Glutamatergic neuron (in vitro differentiated cells): ENCODE results near the gene LDLR. TPM values are rescaled to one million over a fixed set of nuclear protein-coding genes. Genes with fewer than 3 reads are reported as not detected.
A peak's percentile ranks its signal among the peaks of the same experiment; 100 is the strongest.

Experiments
- DNase-seq: peaks from one replicate; pipeline ENCODE4 v3.0.0; 2022
- H3K27ac Mint-ChIP-seq: one replicate; pipeline ENCODE4 v1.8.0; 2020; ENCODE audit warnings: mild to moderate bottlenecking, mixed read lengths, inconsistent platforms; ENCODE audit not compliant: unreplicated experiment
- H3K27me3 Mint-ChIP-seq: one replicate; pipeline ENCODE4 v1.8.0; 2020; ENCODE audit warnings: mild to moderate bottlenecking, moderate library complexity, mixed read lengths, inconsistent platforms; ENCODE audit not compliant: unreplicated experiment
- H3K36me3 Mint-ChIP-seq: one replicate; pipeline ENCODE4 v1.8.0; 2020; ENCODE audit warnings: mild to moderate bottlenecking, mixed read lengths, inconsistent platforms; ENCODE audit not compliant: unreplicated experiment
- H3K4me1 Mint-ChIP-seq: one replicate; pipeline ENCODE4 v1.8.0; 2020; ENCODE audit warnings: mild to moderate bottlenecking, low read depth, mixed read lengths, inconsistent platforms; ENCODE audit not compliant: unreplicated experiment
- H3K4me3 Mint-ChIP-seq: one replicate; pipeline ENCODE4 v1.8.0; 2020; ENCODE audit warnings: mild to moderate bottlenecking, mixed read lengths, inconsistent platforms; ENCODE audit not compliant: unreplicated experiment
- H3K9me3 Mint-ChIP-seq: one replicate; pipeline ENCODE4 v1.8.0; 2020; ENCODE audit warnings: mild to moderate bottlenecking, moderate library complexity, mixed read lengths, inconsistent platforms; ENCODE audit not compliant: unreplicated experiment
- long read RNA-seq: library from polyadenylated mRNA; unstranded; transcript quantifications from one replicate; pipeline ENCODE4 v2.0.0, GENCODE V29; 2020; ENCODE audit not compliant: unreplicated experiment
- total RNA-seq: library from RNA; stranded (reverse); fragmentation: NEBNext Ultra II Directional; extraction: Animal tissue kit (Norgen Biotek cat#: 25700); gene quantifications from one replicate; pipeline ENCODE4 v1.2.1, GENCODE V29; 2021; ENCODE audit not compliant: unreplicated experiment
- TF ChIP-seq, protein P1 (sequence below): fragments of 200-600 bp; sonication (generic); IDR thresholded peaks from one replicate; pipeline ENCODE4 v1.5.0; 2021; ENCODE audit not compliant: partially characterized antibody, unreplicated experiment

LDLR gene
- 147 TPM for total RNA-seq
- long read RNA-seq, partial matches to known transcripts: 0 of 8 reads
- long read RNA-seq, other reads (novel, unspliced or antisense): 4 of 8 reads

DNA sequence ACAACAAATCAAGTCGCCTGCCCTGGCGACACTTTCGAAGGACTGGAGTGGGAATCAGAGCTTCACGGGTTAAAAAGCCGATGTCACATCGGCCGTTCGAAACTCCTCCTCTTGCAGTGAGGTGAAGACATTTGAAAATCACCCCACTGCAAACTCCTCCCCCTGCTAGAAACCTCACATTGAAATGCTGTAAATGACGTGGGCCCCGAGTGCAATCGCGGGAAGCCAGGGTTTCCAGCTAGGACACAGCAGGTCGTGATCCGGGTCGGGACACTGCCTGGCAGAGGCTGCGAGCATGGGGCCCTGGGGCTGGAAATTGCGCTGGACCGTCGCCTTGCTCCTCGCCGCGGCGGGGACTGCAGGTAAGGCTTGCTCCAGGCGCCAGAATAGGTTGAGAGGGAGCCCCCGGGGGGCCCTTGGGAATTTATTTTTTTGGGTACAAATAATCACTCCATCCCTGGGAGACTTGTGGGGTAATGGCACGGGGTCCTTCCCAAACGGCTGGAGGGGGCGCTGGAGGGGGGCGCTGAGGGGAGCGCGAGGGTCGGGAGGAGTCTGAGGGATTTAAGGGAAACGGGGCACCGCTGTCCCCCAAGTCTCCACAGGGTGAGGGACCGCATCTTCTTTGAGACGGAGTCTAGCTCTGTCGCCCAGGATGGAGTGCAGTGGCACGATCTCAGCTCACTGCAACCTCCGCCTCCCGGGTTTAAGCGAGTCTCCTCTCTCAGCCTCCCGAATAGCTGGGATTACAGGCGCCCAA is at the start of gene LDLR:
Gene LDLR, plus strand, starts transcription at position 210 of the 760 bp plus-strand sequence. Its CDS starts 86 bp downstream, at position 296.
- peak; percentile 85 for DNase-seq
- TF ChIP-seq, protein P1, sequence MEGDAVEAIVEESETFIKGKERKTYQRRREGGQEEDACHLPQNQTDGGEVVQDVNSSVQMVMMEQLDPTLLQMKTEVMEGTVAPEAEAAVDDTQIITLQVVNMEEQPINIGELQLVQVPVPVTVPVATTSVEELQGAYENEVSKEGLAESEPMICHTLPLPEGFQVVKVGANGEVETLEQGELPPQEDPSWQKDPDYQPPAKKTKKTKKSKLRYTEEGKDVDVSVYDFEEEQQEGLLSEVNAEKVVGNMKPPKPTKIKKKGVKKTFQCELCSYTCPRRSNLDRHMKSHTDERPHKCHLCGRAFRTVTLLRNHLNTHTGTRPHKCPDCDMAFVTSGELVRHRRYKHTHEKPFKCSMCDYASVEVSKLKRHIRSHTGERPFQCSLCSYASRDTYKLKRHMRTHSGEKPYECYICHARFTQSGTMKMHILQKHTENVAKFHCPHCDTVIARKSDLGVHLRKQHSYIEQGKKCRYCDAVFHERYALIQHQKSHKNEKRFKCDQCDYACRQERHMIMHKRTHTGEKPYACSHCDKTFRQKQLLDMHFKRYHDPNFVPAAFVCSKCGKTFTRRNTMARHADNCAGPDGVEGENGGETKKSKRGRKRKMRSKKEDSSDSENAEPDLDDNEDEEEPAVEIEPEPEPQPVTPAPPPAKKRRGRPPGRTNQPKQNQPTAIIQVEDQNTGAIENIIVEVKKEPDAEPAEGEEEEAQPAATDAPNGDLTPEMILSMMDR: no peak
- Mint-ChIP-seq H3K27me3 (peaks cover 8% of the 10 kb centered on the region), H3K4me3 (peak within 1 kb of the TSS; percentile 90), H3K27ac (peak within 1 kb of the TSS; percentile 99), H3K4me1 (peaks cover 17% of the 10 kb centered on the region), H3K9me3 (peaks cover 9% of the 10 kb centered on the region), H3K36me3 (no peaks in the 10 kb centered on the region)

DNA sequence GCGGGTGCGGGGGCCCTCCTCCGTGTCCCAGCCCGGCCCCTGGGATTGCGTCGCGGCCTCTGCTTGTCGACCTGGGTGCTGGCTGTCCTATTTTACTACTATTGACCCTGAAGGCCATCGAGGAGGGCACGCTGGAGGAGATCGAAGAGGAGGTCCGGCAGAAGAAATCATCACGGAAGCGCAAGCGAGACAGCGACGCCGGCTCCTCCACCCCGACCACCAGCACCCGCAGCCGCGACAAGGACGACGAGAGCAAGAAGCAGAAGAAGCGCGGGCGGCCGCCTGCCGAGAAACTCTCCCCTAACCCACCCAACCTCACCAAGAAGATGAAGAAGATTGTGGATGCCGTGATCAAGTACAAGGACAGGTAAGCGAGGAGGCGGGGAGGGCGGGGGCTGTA is 48.1 kb upstream of the LDLR start:
- Mint-ChIP-seq H3K9me3 (peaks cover 22% of the 10 kb centered on the region), H3K36me3 (peaks cover 12% of the 10 kb centered on the region), H3K27ac (peak overlapping the region; percentile 62), H3K27me3 (peaks cover 12% of the 10 kb centered on the region), H3K4me1 (peaks cover 18% of the 10 kb centered on the region), H3K4me3 (no peak overlapping the region)
- TF ChIP-seq, protein P1: no peak
- DNase-seq: no peak

DNA sequence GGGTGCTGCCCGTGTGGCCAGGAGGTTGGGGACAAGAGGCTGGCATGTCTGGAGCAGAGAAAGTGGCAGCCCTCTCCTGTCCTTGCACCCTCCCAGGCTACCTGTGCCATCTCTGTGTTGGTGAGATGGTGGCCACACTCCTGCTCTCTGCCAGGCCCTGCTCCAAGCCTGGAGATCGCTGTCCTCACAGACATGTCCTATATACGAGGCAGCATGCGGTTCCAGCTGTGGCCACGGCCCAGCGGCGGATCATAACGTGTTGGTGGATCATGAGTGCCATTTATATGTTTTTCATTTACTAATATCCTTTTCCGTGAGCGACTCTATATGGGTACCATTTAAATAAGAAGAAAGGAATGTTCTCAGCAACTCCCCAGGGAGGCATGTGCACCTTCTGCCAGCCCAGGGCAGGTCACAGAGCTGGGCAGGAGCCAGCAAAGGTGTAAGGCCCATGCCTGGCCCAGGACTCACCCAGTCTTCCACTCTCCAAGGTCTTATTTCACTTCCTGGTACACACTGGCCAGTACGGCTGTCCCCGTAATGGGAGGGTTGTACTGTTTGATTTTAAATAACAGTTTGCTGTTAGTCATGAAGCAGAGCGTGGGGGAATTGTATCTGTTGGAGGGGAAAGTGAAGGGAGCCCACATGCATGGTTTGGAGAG is 47.2 kb upstream of the LDLR start:
- Mint-ChIP-seq H3K4me1 (peaks cover 11% of the 10 kb centered on the region), H3K9me3 (peaks cover 20% of the 10 kb centered on the region), H3K4me3 (no peak overlapping the region), H3K36me3 (peaks cover 12% of the 10 kb centered on the region), H3K27me3 (peaks cover 8% of the 10 kb centered on the region), H3K27ac (peak overlapping the region; percentile 59)
- TF ChIP-seq, protein P1: no peak
- DNase-seq: no peak

DNA sequence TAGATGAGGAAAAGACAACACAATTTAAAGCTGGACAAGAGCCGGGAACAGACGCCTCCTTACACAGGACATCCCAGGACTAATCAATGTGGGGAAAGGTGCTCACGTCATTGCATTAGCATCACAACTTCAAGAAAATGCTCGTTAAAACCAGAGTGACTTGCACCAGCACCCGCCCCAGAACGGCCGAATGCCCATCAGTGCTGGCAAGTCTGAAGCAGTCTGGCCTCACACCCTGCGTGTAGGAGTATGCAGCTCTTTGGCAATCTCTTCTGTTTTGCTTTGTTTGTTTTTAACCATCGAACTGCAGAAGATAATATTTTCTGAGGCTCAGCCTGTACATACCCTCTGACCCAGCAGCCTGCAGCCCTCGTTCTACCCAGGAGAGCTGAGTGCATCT is 44.8 kb upstream of the LDLR start:
- no peak for DNase-seq
- Mint-ChIP-seq H3K36me3 (peaks cover 7% of the 10 kb centered on the region), H3K27me3 (peaks cover 11% of the 10 kb centered on the region), H3K9me3 (peaks cover 17% of the 10 kb centered on the region), H3K27ac (peak overlapping the region; percentile 54), H3K4me3 (no peak overlapping the region), H3K4me1 (no peaks in the 10 kb centered on the region)
- TF ChIP-seq, protein P1: no peak

DNA sequence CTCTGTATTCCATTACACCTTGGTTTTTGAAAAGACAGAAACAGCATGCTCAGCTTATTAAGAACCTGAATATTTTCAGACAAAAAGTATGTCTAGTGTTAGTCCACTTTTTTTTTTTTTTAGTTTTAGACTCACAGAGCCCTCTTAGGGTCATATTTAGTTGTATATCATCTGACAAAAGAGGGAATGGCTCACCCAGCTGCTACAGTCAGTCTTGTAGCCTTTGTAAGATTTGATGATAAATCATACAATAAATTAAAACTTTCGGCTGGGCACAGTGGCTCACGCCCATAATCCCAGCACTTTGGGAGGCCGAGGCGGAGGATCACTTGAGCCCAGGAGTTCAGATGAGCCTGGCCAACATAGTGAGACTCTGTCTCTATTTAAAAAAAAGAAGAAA is 43.7 kb upstream of the LDLR start:
- TF ChIP-seq, protein P1: no peak
- Mint-ChIP-seq H3K27me3 (peaks cover 11% of the 10 kb centered on the region), H3K4me3 (no peak overlapping the region), H3K9me3 (peaks cover 17% of the 10 kb centered on the region), H3K27ac (no peak overlapping the region), H3K4me1 (no peaks in the 10 kb centered on the region), H3K36me3 (peaks cover 7% of the 10 kb centered on the region)
- no peak for DNase-seq
